ENCODE results near the gene LFNG.
"Not testable (repeated sequence)": the region's sequence is repeated elsewhere in the genome, so short reads cannot be mapped to it uniquely, and the experiment has no call there.

The LFNG gene

DNA sequence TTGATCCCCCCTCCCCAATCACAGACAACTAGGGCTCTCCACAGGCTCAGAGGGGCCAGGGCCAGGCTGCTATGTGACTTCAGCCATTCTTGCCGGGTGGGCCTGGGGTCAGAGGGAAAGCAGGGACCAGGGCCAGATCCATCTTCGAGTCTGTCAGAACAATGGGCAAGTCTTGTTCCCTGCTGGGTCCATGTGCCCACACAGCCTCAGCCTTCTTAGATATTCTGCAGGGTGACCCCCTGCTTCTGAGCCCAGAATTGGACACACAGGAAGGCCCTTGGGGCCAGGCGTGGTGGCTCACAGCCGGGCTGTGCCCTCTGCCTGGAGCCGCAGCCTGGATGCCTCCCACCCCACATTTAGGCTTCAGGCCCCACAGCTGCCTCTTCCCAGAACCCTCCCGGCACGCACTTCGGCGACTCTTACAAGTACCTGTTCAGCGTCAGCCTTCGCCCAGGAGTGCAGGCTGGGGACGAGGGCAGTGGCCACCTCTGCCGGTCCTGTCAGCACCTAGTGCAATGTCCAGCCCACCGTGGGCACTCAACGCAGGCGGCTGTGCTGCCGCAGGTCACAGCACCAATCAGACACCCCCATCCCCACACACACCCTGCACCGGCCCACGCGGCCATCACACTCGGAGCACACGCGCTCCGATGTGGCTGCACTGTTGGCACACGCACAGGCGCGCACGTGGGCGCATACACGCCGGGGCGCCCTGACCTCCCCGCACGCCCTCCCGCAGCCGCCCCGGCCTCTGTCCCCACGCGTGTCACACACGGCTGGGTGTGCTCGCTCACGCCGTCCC is 11.6 kb downstream of the LFNG start:
- not testable (repeated sequence) for DNase-seq

DNA sequence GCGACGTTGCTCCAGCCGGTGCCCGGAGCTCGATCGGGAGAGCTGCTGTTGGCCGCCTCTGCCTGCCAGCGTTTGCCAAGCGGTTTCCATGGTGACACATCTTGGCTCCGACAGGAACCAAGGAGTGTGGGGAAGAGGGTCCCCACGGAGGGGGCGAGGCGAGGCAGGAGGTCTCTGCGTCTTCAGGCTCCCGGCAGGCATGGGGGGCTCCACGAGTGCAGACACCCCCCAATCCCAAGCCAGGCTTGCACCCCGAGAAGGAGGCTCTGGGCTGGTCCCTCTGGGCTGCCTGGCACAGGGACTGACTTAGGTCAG is 12.2 kb downstream of the LFNG start:
- DNase-seq: not testable (repeated sequence)

- not testable (repeated sequence) for DNase-seq
Measured at GRCh38 chr7:2532199-2532772, 12.7 kb downstream of the LFNG start.

DNA sequence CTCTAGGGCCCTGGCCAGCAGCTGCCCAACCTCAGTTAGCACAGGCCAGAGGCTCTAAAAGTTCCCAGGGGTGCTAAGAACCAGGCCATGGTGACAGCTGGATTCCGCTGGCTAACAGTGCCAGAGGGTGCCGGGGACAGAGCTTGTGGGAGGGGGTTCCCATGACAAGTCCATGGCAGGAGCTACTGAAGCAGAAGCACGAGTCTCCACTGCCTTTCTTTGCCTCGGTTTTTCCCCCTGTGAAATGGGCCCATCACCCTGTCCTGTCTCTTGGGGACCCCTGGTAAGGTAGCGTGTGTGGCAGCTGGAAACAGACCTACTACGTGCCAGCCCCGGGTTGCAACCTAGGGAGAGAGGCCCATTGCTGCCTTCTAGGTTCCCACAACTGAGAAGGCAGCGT is 13.2 kb downstream of the LFNG start:
- DNase-seq: not testable (repeated sequence)

DNA sequence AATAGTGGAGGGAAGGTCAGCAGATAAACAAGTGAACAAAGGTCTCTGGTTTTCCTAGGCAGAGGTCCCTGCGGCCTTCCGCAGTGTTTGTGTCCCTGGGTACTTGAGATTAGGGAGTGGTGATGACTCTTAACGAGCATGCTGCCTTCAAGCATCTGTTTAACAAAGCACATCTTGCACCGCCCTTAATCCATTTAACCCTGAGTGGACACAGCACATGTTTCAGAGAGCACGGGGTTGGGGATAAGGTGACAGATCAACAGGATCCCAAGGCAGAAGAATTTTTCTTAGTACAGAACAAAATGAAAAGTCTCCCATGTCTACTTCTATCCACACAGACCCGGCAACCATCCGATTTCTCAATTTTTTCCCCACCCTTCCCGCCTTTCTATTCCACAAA is 14.0 kb downstream of the LFNG start:
- DNase-seq: not testable (repeated sequence)

DNA sequence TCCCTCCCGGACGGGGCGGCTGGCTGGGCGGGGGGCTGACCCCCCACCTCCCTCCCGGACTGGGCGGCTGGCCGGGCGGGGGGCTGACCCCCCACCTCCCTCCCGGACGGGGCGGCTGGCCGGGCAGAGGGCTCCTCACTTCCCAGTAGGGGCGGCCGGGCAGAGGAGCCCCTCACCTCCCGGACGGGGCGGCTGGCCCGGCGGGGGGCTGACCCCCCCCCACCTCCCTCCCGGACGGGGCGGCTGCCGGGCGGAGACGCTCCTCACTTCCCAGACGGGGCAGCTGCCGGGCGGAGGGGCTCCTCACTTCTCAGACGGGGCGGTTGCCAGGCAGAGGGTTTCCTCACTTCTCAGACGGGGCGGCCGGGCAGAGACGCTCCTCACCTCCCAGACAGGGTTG is 14.6 kb downstream of the LFNG start:
- not testable (repeated sequence) for DNase-seq

DNA sequence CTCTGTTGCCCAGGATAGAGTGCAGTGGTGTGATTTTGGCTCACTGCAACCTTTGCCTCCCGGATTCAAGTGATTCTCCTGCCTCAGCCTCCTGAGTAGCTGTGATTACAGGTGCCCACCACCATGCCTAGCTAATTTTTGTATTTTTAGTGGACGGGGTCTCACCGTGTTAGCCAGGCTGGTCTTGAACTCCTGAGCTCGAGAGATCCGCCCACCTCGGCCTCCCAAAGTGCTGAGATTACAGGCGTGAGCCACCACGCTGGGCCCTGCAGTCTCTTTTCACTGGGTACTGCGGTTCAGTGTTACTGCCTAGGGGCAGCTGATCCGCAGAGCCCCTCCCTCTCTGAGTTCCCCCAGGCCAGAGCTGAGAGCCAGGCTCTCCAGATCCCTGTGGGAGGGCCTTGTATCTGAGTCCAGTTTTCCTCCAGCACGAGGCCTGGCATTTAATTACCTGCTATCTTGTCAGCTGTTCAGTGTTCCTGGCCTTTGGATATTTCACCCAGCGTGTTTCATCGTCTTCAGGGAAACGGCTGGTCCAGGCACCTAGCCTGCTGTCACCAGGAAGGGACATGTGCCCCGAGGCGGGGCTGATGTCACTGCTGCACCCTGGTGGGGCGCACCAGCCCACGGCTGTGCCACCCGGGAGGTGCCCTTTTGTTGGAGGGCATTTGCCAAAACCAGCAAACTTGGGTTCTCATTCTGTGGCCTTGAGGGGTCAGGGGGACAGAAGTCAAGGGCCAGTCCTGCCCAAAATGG is 16.5 kb downstream of the LFNG start:
- not testable (repeated sequence) for DNase-seq

DNA sequence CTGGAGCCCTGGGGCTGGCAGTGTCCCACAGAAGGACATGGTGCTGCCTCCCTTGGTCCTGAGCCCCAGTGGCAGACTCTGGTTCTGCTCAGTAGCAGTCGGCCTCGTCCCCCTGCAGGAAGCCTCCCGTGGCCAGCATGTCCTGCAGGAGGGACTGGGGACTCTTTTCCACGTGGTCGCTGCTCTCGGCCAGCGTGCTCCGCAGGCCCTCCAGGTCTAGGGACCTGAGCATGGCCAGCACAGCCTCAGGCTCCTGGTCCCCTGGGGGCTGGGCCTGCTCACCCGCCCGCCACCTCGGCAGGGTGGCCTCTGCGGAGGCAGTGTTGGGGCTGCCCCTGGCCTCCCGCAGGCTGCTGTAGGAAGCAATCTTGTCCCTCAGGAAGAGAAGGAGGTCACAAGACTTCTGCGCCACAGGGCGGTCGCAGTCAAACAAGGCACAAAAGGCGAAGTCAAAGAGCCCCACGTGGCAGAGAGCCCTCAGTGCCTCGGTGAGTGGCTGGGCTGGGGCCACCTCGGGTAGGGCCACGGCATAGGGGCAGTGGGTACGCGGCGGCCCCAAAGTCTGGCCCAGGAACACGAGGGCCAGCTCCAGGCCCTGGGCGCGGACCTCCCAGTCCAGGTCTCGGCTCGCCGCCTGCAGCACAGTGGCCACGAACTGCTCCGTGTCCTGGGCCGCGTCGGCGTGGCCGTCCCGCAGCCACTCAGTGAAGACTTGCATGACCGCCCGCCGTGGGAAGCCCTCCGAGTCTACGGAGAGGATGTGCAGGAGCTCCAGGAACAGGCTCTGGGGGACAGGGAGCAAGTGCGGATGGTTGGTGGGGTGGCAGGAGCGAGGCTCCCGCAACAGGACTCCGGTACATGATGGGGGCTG is 18.6 kb downstream of the LFNG start:
- DNase-seq: no peak

DNA sequence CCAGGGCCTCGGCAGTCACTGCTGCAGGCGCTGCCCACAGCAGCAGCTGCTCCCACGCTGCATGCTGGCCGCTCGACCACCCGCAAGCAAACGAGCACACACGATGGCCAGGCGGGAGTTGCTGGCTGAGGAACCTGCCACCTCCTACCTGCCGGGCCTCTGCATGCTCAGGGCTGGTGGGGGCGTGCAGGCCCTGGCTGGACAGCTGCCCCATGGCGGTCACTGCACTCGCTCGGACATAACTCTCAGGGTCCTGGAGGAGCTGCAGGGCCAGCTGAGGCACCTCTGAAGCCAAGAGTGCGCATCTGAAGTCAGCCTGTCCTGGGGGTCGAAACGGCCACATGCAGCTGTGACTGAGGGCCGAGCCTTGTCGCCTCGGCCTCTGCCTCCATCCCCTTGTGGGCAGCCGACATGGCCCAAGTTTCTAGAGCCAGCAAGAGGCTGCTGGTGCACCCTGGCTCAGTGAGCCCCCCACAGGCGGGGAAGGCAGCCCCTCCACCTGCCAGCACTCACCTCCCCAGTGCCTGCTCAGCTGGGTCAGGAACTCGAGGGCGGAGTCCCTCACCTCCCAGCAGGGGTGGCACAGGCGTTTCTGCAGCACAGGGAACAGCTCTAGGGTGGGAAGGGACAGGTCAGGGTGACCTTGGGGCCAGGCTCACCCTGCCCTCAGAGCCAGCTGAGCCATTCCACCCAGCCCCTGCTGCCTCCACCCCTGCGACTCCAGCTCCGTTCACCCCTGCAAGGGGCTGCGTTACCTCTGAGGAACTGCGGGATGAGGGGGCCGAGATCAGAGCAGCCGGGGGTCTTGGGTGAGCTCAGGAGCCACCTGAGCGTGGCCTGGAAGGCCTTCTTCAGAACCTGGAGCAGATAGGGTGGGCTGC is 19.7 kb downstream of the LFNG start:
- DNase-seq: no peak

GRCh38 chr7:2540133-2540532 is 20.6 kb downstream of the LFNG start:
- no peak for DNase-seq

GRCh38 chr7:2540641-2541051 is 21.1 kb downstream of the LFNG start:
- DNase-seq: no peak

DNA sequence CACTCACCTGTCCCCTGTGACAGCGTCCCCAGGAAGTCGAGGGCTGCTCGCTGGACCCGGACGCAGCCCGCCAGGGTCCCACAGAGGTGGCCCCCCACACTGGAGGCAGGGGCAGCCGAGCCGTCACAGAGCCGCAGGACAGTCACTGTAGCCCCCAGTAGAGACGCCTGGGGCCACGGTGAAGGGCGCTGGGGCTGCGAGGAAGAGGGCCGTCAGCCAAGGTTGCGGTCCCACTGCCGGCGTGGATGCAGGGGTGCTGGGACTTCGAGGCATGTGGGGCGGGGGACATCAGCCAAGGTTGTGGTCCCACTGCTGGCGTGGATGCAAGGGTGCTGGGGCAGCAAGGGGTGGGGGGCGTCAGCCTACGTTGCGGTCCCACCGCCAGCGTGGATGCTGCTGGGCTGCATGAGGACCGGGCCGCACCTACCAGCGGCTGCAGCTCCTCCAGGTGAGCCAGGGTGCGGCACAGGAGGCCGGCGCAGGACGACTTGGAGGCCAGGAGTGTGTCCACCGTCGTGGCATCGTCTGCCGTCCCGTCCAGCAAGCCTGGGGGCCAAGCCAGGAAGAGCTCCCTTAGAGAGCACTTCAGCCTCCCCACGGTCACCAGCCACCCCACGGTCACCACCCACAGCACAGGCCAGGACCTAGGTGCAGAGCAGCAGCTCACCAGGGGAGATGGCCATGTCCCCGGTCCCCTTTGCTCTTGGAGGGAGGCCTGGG is 21.9 kb downstream of the LFNG start:
- no peak for DNase-seq

DNA sequence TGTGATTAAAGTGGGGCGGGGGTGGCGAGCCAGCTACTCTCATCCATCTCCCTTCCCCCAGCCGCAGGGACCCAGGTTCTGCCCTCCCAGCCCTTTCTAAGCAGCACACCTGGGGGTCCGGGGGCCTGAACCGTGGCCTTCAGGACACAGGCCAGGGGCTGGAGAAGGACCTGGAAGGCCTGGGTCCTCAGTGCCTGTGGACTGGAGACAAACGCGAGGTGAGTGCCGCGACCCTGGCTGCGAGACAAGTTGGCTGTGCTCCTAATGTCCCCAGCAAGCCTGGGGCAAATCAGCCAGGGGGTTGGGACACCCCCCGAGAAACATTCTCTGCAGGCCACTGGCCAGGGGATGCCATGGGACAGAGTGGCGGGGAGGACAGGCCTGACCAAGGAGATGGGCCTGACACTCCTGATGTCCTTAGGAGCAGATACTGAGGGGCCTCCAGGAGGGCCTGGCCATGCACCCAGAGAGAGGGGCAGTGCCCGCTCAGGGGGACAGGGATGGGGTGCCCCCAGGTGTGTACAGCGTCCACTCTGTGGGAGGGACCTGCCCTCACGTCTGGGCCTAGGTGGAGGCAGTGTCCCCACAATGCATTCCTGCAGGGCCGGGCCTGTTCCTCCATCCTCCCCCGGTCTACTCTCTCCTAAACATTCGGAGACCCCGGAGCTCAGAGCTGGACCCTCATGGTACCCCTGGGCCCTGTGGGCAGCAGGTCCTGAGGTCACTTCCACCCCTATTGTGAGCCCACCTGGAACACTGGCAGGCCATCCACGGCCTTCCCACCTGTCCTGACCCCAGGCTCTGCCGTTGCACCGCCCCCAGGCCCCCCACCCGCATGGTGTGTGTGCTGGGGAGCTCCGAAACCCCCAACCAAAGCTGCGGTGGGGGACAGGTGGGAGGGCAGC is 22.7 kb downstream of the LFNG start:
- no peak for DNase-seq

- no peak for DNase-seq
Measured at GRCh38 chr7:2542916-2543871, 23.6 kb downstream of the LFNG start.

DNA sequence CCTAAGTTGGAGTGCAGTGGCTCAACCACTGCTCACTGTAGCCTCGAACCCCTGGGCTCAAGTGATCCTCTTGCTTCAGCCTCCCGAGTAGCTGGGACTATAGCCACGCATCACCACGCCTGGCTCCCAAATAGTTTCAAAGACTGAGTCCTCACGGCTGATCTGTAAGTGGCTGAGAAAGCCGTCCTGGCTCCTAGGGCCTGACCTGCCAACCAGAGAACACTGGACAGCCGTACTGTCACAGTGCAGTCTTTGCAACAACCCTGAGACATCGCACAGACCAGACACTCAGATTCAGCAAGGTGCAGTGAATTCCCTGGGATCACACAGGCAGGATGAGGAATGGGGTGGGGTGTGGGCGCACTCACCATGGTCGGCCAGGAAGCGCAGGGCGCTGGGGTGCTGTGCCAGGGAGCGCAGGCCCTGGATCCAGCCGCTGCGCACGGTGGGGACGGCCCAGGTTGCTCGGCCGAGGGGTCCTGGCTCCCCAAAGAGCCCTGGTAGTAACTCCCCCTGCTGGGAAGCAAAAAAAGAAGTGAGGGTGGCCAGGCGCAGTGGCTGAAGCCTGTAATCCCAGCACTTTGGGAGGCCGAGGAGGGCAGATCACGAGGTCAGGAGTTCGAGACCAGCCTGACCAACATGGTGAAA is 25.1 kb downstream of the LFNG start:
- no peak for DNase-seq

- no peak for DNase-seq
Measured at GRCh38 chr7:2545746-2546425, 26.3 kb downstream of the LFNG start.

- no peak for DNase-seq
Measured at GRCh38 chr7:2546776-2547586, 27.4 kb downstream of the LFNG start.

Measured in NCI-H1694 treated with DMSO at 0.1 percent for 48 hours (cell line).